ENCODE data around the gene CMSS1. TPM values are rescaled to one million over a fixed set of nuclear protein-coding genes. Genes with fewer than 3 reads are reported as not detected.

Gene CMSS1
- total RNA-seq, 4 donors from 2014 or later = 2.4 to 29.9 (median 5.2) TPM

- Histone ChIP-seq H3K27me3 (no peaks in the 10 kb centered on the region), H3K27ac (peak overlapping the region in 2 of 4 donors; percentile 14 to 41), H3K4me3 (no peak overlapping the region), H3K9me3 (no peaks in the 10 kb centered on the region), H3K36me3 (no peaks in the 10 kb centered on the region), H3K4me1 (peaks cover 0 to 11% (median 2%) of the 10 kb centered on the region in 4 donors)
- in situ Hi-C loops (cut with MboI; ENCODE audit: low pct_ligation_motif_present in 1 of 4, low pct_unique_long_range_greater_than_20kb in 1 of 4, low sequenced_read_pairs in 3 of 4) (no loop called here), intact Hi-C loops (cut with DNase I; ENCODE audit: low total_unique reads) (no loop called here)
- WGBS, 2 donors (ENCODE audit: low coverage in 1 of 2) = 71 to 79% methylated on average over 3 of the region's 3 CpGs
- TF ChIP-seq POLR2A (IDR thresholded peaks at IDR 0.05) (no peak), EP300 (IDR thresholded peaks at IDR 0.05; ENCODE audit: low read depth) (no peak), POLR2AphosphoS5 (IDR thresholded peaks at IDR 0.05) (no peak), CTCF (IDR thresholded peaks at IDR 0.05) (no peak)
- no peak for DNase-seq
These were observed 78.8 kb downstream of the CMSS1 start for GRCh38 chr3:99896482-99896881.

DNA sequence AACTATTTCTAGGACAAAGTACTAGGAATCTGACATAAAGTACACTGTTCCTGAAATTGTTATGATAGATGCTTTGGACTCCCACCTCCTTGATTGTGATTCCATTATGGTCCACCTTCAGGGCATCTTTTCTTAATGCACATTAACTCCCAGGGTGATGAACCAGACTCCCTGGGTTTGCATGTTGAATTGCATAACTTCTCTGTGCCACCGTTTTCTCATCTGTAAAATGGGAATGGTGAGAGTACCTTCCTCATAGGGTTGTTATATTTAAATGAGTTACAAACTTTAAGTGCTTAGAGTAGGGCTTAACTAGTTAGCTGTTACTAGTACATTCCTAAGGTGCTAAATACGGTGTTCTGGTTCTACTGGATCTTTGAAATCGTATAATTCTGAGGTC, 81.9 kb downstream of the CMSS1 start:
- TF ChIP-seq EP300 (IDR thresholded peaks at IDR 0.05; ENCODE audit: low read depth) = no peak
- TF ChIP-seq POLR2AphosphoS5 (IDR thresholded peaks at IDR 0.05) = no peak
- no peak for TF ChIP-seq CTCF (IDR thresholded peaks at IDR 0.05)
- TF ChIP-seq POLR2A (IDR thresholded peaks at IDR 0.05) = no peak
- intact Hi-C loops (cut with DNase I; ENCODE audit: low total_unique reads) (no loop called here), in situ Hi-C loops (cut with MboI; ENCODE audit: low pct_ligation_motif_present in 1 of 4, low pct_unique_long_range_greater_than_20kb in 1 of 4, low sequenced_read_pairs in 3 of 4) (no loop called here)
- Histone ChIP-seq H3K27me3 (no peaks in the 10 kb centered on the region), H3K4me1 (peaks cover 0 to 11% (median 2%) of the 10 kb centered on the region in 4 donors), H3K36me3 (no peaks in the 10 kb centered on the region), H3K27ac (no peak overlapping the region), H3K9me3 (no peaks in the 10 kb centered on the region), H3K4me3 (no peak overlapping the region)
- no peak for DNase-seq
- 89 to 97% methylated on average over 3 of the region's 3 CpGs for WGBS, 2 donors (ENCODE audit: low coverage in 1 of 2)

- Histone ChIP-seq H3K27ac (peak overlapping the region in 2 of 4 donors; percentile 47 to 58), H3K9me3 (no peaks in the 10 kb centered on the region), H3K36me3 (no peaks in the 10 kb centered on the region), H3K4me3 (no peak overlapping the region), H3K4me1 (peaks cover 0 to 11% (median 2%) of the 10 kb centered on the region in 4 donors), H3K27me3 (no peaks in the 10 kb centered on the region)
- in situ Hi-C loops (cut with MboI; ENCODE audit: low pct_ligation_motif_present in 1 of 4, low pct_unique_long_range_greater_than_20kb in 1 of 4, low sequenced_read_pairs in 3 of 4) = no loop called here
- TF ChIP-seq POLR2A (IDR thresholded peaks at IDR 0.05) (no peak), EP300 (IDR thresholded peaks at IDR 0.05; ENCODE audit: low read depth) (no peak), CTCF (IDR thresholded peaks at IDR 0.05) (no peak), POLR2AphosphoS5 (IDR thresholded peaks at IDR 0.05) (no peak)
- WGBS, 2 donors (ENCODE audit: low coverage in 1 of 2) = 89 to 93% methylated on average over 1 of the region's 1 CpG
- DNase-seq = no peak
- intact Hi-C loops (cut with DNase I; ENCODE audit: low total_unique reads) = no loop called here
These were observed 82.6 kb downstream of the CMSS1 start for GRCh38 chr3:99900248-99900647.

DNA sequence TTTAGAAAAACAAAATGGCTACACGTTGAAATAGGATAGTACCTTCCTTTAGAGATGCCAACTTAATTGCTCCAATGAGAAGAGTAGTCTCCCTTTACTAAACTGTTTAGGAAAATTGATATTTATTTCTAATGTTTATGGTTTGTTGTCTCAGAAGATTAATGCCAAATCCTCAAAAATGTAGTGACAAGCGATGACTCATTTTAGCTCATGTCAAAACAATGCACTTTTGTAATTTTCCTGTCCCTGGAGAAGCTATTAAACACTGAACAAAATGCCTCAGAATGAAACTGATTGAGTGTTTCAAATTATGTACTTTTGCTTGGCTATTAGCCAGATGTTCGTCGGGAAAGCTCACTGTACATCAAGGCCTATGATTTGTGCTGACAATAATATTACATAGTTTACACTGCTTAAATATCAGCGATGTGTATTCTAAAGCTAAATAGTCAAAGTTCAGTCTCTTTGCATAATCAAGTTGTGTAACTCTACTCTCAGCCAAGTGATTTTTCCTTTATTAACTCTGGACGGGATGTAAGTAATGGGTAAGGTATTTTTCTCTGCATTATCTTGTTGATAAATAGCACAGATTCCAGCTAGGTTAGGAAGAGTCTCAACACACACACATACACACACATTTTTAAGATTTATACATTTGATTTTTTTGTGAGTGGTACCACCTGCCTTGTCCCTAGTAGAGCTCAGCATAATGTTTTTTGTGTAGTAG, 83.7 kb downstream of the CMSS1 start:
- in situ Hi-C loops (cut with MboI; ENCODE audit: low pct_ligation_motif_present in 1 of 4, low pct_unique_long_range_greater_than_20kb in 1 of 4, low sequenced_read_pairs in 3 of 4) = no loop called here
- TF ChIP-seq POLR2AphosphoS5 (IDR thresholded peaks at IDR 0.05) (peak in 1 of 3 donors; percentile 23), CTCF (IDR thresholded peaks at IDR 0.05) (no peak)
- H3K4me3 ChIP-seq = no peak overlapping the region
- DNase-seq = no peak
- peak overlapping the region; percentile 30 to 58 (median 40) for H3K27ac ChIP-seq
- intact Hi-C loops (cut with DNase I; ENCODE audit: low total_unique reads) = no loop called here
- no peaks in the 10 kb centered on the region for H3K27me3 ChIP-seq
- 51 to 60% methylated on average over 6 of the region's 6 CpGs for WGBS, 2 donors (ENCODE audit: low coverage in 1 of 2)
- no peaks in the 10 kb centered on the region for H3K36me3 ChIP-seq
- peaks cover 0 to 5% (median 2%) of the 10 kb centered on the region in 4 donors for H3K4me1 ChIP-seq
- H3K9me3 ChIP-seq = no peaks in the 10 kb centered on the region
